ENCODE results near the gene C11orf16.
A peak's percentile ranks its signal among the peaks of the same experiment; 100 is the strongest.
"Not testable (repeated sequence)": the region's sequence is repeated elsewhere in the genome, so short reads cannot be mapped to it uniquely, and the experiment has no call there.

C11orf16 gene, protein sequence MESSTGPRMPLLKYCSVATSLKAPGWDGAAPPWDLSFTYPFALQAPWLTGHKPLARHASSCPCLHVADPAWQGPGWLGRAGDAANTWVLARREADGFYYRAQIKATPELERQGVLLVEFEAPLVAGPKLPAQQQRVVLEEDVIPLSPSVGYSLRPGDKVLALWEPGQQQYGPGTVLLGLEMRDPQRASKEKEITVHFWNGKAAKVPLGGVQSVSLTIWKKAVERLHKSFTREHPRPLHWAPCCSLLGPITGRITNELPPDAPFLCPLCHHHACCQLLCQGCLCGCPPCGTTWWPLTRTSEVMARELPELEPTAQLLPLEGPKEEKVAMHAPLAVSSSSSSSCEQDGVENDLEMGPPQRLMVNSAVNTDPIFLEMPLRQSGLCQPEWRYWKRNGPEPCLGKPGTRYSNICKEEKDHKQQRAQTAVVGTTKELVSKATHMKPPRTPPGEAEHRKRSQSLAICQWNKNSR

GRCh38 chr11:8932564-8933180 lies at the start of gene C11orf16:
TSS of gene C11orf16 (minus strand) at chr11:8932947. CDS start at chr11:8932308, 639 bp downstream.
- DNase-seq (ENCODE audit: low read depth in 2 of 2) = no peak

DNA sequence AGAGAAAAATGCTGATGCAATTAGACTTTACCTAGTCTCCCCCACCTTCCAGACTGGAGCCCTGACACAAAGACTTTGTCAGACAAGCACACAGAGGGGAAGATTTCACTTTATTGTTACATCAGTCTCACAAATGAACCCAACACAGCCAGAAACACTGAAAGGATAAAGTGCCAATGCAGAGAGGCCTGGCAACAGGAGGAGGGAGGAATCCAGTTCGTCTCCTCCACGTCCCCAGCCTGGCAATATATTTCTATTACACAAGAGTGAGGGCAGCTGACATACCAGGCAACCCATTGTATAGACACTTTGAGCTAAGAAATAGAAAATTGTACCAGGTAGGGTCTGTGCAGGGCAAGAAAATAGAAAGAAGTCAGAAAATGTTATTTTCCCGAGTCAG lies 47.7 kb upstream of the C11orf16 start:
- no peak for DNase-seq (ENCODE audit: low read depth in 2 of 2)

DNA sequence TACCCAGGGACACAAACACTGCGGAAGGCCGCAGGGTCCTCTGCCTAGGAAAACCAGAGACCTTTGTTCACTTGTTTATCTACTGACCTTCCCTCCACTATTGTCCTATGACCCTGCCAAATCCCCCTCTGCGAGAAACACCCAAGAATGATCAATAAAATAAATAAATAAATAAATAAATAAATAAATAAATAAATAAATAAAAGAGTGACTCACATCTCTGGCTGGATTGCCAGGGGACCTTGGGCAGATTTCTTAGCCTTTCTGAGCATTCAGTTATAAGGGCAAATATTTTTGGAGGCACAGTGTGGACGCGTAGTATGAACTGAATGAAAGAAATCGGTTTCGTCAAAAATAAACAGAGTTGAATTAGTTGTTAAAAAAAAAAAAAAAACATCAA lies 46.6 kb upstream of the C11orf16 start:
- DNase-seq (ENCODE audit: low read depth in 2 of 2) = not testable (repeated sequence)

GRCh38 chr11:8973121-8973520 lies 40.4 kb upstream of the C11orf16 start:
- no peak for DNase-seq (ENCODE audit: low read depth in 2 of 2)

DNA sequence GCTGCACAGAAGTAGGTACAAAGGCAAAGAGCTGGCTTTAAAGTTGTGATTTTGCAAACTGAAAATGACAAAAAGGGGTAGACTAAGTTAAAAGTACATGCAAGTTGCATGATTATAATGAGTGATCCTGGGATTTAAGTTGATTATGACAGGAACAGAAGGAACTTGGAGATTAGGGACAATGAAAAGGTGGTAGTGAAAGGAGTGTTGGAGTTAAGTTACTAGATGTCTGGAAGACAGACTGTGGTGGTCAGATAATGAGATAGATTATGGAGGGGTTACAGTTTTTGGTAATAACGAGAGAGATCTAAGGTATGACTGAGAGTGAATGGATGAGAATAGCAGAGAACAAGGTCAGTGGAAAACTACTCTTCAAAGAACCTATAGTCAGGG lies 39.2 kb upstream of the C11orf16 start:
- DNase-seq (ENCODE audit: low read depth in 2 of 2) = no peak

- DNase-seq (ENCODE audit: low read depth in 2 of 2) = no peak
Observed at GRCh38 chr11:8971196-8971923, 38.6 kb upstream of the C11orf16 start.

DNA sequence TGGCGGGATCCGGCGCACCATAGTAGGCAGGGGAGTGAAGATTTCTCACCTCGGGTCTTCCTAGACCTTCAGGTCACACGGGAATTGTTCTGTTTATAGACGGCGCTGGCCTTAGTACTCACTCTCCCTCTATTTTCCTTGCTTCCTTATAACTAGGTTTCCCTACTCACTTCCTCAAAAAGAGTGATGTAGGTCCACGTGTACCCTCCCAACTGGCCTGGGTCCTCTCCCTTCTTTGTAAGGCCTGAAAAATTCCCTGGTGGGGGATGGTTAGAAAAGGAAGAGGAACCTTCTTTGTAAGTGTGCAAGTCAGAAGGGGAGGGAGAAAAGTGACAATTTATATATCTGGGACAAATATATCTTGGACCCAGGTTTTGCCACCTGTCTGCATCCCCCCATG lies 34.4 kb upstream of the C11orf16 start:
- no peak for DNase-seq (ENCODE audit: low read depth in 2 of 2)

DNA sequence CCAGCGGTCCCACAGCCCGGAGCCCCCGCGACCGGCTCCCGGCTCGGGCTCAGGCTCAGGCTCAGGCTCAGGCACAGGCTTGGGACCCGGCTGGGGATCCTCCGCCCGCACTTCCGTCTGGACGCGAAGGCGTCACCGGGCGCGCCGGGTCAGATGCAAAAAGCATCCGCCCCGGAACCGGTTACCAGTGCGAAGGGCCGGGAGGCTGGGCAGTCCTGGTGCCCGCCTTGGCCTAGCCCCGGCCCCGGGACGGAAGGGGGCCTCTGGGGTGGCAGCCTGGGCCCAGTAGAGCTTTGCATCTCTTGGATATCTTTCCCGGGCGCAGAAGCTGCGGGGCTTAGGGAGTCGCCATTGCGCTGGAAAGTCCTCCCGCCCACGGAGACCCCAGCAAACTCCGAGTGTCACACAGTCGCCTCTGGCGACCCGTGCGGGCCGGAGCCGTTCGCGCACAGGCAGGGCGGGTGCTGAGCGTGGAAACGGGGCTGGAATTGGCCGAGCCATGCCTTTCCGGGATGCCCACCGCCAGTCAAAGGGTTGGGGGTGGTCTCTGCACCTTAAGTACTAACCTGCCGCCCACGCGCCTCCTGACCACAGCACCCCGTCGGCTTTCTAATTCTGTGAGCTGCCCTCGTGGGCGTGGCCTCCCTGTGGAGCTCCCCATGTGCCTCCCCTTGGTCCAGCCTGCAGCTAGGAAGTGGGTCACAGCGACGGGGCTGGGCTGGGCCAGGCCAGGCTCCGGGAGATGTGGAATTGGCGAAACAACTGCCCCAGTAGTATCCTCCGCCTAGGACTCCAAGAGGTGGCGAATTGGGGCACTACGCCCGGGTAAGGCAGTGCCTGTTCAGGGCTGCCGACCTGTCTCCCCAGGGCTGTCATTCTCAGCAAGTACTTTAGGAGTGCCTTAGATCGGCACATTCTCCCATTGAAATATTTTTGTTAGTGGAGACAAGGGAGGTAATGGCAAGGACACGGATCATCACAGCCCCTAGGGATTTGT lies 31.9 kb upstream of the C11orf16 start, which contains the start of gene TMEM9B:
TSS of gene TMEM9B (minus strand) at position 119 of the 997 bp plus-strand sequence. CDS start 129 bp downstream, outside the sequence.
- DNase-seq (ENCODE audit: low read depth in 2 of 2) = peak; percentile 69 to 77

- peak; percentile 64 to 68 for DNase-seq (ENCODE audit: low read depth in 2 of 2)
Observed at GRCh38 chr11:8963569-8964323, 31.0 kb upstream of the C11orf16 start.

DNA sequence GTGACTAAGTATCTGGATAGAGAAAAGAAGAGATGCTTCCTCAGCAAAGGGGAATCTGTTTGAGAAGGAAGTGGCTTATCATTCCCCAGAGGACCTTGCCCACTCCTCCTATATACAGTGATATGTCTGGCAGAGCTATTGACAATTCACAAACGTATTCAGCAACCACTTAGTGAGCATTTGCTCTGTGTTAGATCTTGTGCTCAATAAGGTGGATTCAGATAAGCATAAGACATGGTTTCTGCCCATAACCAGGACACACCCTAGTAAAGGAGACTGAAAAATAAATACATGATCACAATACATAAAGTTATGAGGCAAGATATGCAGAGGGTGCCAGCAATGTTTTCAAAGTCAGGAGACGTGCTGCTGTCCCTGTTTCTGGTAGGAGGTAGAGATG lies 30.1 kb upstream of the C11orf16 start:
- no peak for DNase-seq (ENCODE audit: low read depth in 2 of 2)

GRCh38 chr11:8961401-8961800 lies 28.7 kb upstream of the C11orf16 start:
- no peak for DNase-seq (ENCODE audit: low read depth in 2 of 2)

- DNase-seq (ENCODE audit: low read depth in 2 of 2) = no peak
Observed at GRCh38 chr11:8959546-8960166, 26.9 kb upstream of the C11orf16 start.

DNA sequence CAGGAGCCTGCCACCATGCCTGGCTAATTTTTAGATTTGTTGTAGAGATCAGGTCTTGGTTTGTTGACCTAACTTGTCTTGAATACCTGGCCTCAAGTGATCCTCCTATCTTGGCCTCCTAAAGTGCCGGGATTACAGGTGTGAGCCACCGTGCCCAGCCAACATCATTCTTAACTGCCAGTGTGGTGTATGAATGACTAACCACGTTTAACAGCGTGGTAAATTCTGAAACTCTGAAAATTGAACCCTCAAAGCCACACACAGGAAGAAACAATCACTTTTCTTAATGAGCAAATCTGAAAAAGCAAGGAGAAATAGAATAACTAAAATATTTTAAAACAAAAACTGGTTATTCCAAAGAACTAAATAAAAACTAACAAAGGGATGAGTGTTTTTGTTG lies 24.1 kb upstream of the C11orf16 start:
- DNase-seq (ENCODE audit: low read depth in 2 of 2) = no peak

DNA sequence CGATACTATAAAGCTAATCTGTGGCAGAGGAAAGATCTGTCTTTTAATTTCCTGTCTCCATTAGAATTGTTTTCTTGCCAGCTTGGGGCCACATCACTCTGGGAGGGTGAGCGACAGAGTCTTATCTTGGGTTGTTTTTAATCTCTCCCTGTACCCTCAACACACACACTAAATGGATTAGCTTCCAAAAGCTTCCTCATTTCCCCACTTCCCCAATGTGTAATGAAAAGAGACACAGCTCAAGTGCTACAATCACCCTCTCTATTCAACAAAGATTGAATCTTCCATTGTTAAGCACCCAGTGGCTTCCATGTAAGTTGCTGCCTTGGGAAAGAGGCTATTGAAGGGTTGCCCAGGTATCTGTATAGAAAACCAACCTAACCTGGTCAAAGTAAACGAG lies 16.1 kb upstream of the C11orf16 start:
- no peak for DNase-seq (ENCODE audit: low read depth in 2 of 2)

GRCh38 chr11:8947230-8947943 lies 14.6 kb upstream of the C11orf16 start:
- no peak for DNase-seq (ENCODE audit: low read depth in 2 of 2)

GRCh38 chr11:8942518-8943066 lies 9.8 kb upstream of the C11orf16 start, which contains the start of gene ASCL3:
TSS of gene ASCL3 (minus strand) at chr11:8943016. CDS start at chr11:8938161, 4,855 bp downstream.
- DNase-seq (ENCODE audit: low read depth in 2 of 2) = no peak

DNA sequence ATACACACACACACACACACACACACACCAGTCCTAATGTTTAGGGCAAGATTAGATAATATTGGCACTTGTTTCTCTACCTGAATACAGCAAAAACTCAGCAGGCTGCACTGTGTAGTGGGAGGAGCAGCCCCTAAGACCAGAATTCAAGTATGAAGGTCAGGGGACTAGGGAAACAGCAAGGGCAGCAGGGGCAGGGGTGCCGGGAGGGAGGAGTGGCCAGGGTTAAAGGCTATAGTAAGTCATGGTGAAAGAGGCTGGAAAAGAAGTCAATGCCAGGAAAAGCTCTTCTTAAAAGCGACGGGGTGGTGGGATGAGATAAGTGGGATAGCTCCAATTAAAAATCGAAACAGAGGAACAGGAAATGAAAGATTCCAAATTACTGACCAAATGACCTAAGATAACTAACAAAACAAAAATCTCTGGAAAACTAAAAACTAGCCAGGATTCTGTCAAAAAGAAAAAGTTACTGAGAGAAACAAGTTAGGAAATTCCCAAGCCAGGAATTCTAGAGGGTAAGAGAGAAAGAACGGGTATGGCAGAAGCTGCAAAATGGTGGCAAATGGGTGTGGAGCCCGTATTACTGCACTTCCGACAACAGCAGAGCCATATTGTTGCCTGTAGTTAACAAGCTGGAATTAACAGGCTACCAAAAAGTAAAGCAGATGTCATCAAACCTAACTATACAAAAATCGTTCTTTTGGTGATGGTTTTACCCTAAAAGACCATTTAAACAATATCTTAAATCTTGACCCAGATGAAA lies 8.8 kb upstream of the C11orf16 start:
- no peak for DNase-seq (ENCODE audit: low read depth in 2 of 2)

- no peak for DNase-seq (ENCODE audit: low read depth in 2 of 2)
Observed at GRCh38 chr11:8937659-8938058, 4.9 kb upstream of the C11orf16 start.
